ENCODE data around the gene P4HA2.

P4HA2 gene

GRCh38 chr5:132222649-132223038, 5.0 kb downstream of the P4HA2 start:
- DNase-seq, result no peak

DNA sequence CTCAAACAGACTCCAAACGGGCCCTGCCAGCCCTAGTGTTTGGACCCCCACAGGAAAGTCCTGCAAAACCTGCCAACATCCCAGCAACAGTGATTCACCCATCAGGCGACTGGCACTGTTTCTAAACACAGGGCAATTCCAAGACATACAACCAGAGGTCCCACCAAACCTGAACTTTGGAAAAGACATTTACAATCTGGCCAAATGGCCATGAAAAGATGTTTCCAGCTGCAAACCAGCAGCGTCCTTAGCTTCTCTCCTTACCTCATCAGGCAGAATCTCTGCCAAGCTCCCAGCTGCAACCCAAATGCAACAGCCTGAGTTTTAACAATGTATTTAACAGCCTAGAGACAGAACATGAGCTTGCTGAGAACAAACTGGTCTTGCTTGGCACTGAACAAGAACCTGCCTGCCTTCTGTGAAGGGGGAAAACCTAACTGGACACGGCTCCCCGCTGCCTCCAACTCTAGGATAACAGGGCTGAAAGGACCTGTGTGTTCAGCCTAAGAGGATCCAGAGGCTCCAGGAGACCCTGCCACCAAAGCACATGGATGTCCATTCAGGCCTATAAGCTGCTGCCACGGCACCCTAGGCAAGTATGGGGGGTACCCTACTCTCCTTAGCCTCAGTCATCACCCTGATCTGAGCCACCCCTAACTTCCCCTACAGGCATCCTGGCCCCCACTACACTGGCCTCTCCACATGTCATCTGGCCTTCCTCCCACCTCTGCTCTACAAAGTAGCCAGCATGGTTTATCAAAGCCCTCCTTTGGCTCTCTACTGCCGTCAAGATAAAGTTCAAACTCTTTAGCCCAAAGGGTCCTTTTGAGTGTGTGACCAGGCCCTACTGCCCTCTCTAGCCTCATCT, 5.6 kb downstream of the P4HA2 start:
- no peak for DNase-seq

DNA sequence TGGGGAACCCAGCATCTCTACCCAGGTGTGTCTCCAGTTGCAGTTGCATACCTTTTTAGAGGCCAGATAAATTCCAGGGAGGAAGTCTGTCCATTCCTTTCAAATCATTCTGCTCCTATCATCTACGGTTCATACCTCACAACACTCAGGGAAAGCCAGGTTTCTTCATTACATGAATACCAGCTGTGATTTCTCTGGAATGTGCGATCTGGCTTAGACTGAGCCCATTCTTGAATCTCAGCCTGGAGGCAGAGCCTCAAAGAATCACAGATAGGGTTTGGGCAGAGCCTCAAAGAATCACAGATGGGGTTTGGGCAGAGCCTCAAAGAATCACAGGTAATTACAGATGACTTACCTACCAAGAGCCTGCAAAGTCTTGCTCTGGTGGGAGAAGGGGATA, 7.2 kb downstream of the P4HA2 start:
- no peak for DNase-seq

DNA sequence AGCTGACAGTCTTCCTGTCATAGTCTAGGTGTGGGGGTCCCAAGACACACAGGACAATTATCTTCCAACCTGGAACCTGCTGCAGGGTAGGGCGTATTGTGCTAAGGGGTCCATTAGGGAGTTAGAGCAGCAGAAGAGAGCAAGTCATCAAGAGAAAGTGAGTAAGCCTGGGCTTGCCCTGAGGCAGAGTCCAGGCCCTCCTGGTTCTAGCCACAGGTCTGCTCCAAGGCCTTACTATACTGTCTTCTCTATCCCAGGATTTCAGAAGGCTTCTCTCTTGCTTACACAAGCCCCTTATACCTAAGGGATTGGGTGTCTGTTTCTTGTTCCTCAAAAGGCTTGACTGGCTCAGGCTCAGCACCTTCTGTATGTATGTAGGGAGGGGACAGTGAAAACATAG, 7.7 kb downstream of the P4HA2 start:
- no peak for DNase-seq

DNA sequence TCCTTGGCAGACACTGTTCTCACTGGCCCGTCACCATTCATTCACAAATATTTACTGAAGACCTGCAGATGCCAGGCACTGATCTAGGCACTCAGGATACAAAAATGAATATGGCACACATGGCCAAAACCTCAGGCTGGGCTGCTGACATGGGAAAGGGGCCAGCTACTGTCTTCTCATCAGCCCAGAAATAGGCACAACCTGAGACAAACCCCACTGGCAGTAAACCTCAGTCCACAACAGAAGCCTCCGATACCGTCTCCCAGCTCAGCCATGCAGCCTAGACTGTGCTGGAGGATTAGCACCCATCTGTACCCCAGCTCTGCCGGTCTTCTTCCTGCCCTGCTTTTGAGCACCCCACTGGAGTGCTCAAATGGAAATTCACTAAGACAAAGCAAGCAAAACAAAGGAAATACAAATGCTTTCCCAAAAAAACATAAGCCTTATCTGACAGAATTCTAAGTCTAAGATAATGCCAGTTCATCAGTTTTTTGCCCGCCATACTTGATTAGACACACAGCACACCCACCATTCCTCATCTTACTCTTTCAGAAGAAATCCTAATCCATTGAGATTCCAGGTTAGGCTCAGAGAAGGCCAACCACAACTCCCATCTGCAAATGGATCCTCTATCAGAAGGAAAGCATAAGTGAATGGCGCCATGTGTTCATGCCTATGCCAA, 8.2 kb downstream of the P4HA2 start:
- no peak for DNase-seq

GRCh38 chr5:132218321-132218720, 9.3 kb downstream of the P4HA2 start:
- no peak for DNase-seq

DNA sequence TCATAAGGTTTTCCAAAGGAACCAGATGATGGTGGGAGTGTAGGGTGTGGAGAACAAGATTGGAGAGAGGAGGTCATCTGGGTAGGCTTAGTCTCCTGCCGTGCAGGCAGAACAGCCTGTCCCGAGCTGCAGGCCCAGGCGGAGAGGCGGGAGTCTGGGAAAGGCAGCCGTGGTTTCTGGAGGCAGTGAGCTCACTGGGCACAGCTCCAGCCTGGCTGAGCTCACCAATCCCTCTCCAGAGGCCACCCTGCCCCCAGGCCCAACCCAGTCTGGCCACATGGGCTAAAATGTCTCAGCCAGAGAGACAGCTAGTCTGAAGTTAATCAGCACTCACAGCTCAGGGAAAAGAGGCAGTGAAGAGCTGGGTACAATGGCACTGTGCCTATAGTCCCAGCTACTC, 12.3 kb downstream of the P4HA2 start:
- DNase-seq, result no peak

GRCh38 chr5:132214491-132214890, 13.2 kb downstream of the P4HA2 start:
- no peak for DNase-seq

DNA sequence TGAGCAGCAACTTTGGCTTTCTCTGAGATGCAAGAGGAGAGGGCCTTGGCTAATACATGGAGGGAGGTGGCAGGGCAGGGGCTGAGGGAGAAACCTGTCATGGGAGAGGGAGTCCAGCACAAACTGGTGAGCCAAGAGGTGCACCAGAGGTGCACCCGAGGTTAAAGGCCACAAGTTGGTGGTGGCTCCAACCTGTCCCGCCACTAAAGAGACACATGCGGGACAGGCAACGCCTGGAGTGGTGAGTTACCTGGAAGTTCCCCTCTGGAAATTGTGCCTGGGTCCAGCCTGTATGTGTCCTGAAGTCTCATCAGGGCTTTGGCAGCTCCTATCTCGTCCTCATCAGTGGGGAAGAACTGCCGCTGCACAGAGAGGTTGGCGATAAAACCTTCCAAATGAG, 14.0 kb downstream of the P4HA2 start:
- DNase-seq, result no peak

DNA sequence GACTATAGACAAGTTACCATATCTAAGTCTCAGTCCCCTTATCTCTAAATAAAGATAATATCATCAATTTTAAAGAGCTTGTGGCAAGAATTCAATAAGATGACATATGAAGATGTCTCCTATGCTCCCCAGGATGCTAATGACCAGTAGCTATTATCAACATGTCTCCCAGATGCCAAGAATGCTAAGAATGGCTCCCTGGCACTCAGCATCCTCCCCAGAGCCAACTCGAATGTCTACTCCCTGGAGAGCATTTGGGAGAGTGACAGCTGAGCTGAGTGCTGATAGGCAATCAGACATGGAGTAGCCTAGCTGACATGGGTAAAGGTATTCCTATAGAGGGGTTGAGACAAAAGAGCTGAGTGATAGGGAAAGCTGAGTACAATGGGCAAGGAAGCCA, 15.9 kb downstream of the P4HA2 start:
- no peak for DNase-seq

GRCh38 chr5:132210944-132211343, 16.7 kb downstream of the P4HA2 start:
- no peak for DNase-seq

DNA sequence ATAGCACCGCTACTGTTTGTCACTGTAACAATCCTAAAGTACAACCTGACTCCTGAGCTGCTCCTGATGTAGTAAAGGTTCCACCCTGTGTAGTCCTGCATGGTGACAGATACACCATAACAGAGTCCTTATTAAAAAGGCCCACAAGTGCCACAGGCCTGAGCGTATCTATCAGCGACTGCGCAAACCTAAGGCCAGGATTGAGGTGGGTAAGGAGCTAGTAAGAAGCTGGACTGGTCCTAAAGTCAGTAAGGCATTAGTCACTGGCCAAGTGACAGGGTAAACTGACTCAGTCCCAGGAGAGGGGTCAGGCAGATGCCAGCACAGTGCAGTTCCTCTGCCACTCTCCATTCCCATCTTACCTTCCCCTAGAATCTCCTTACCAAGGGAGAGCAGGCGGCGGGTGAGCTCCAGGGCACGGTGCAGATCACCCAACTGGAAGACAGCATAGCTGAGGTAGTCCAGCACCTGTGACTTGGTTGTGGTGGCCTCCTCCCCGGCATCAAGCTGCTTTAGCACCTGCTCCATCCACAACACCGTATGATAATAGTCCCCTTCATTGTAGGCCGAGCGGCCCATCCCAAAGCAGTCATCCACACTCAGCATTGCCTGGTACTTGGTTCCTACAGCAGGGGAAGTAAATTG, 17.6 kb downstream of the P4HA2 start:
- DNase-seq, result peak; percentile 29

- DNase-seq, result no peak
Measured at GRCh38 chr5:132209131-132209530, 18.5 kb downstream of the P4HA2 start.

DNA sequence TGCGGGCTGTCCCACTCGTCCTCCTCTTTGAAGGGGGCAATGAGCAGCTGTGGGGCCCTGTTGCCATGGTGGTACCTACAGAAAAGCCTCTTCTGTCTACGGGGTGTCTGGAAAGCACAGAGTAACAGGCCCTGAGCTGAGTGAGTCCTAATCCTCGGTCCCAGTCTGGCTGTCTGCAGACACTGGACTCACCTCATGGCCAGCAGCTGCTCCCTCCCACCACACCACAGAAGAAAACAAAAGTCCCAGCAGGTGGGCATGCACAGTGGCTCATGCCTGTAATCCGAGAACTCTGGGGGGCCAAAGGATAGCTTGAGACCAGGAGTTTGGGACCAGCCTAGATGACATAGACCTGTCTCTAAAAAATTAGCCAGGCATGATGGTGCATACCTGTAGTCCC, 19.9 kb downstream of the P4HA2 start:
- peak; percentile 30 for DNase-seq

- DNase-seq, result no peak
Measured at GRCh38 chr5:132206782-132207181, 20.9 kb downstream of the P4HA2 start.

DNA sequence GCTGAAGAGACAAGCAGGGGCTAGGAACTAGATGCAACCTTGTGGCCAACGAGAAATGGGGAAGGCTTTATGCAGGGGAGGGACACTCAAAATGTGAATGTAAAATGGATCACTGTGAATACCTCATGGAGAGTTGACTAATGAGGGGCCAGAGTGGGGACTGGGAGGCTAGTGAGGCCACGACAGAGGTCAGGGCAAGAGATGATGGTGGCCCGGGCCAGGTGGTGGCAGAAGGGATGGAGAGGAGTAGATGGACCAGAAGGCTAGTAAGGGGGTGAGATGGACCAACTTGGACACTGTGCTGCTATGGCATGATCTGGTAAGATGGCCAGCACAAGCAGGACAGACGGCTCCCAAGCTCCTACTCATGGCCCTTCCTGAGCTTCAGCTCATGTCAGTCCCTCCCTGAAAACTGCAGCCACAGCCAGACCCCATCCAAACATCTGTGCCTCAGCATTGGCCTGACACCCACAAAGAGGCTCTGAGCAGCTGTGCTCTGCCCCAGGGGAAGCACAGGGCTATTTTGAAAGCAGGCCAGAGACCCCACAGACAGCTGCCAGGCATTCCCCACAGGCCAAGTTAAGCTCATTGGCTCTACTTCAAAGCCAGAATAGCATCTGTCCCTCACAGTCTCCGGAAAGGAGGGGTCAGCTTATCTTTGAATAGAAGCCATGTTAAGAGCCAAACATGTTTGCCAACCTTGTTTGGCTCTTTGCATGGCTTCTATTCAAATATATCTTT, 22.1 kb downstream of the P4HA2 start:
- peak; percentile 23 for DNase-seq

- peak; percentile 32 for DNase-seq
Measured at GRCh38 chr5:132204371-132205135, 23.1 kb downstream of the P4HA2 start.

DNA sequence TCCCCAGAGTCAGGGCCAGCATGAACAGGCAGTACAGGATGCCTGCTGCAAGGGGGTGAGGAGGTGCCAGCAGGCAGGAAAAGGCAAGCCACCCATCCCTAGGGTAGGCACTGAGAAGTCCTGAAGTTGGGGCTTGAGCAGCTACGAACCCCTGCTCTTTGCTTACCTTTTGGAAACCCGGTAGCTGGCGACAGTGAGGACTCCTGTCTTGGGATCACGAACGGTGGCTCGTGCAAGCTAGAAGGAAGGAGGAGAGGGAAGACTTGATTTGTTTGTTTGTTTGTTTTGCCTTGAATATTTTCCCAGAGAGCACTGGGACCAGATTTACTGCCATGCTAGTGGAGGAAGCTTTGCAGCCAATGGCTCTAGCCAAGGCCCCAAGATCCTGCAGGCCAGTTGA, 23.7 kb downstream of the P4HA2 start:
- peak; percentile 29 for DNase-seq

DNA sequence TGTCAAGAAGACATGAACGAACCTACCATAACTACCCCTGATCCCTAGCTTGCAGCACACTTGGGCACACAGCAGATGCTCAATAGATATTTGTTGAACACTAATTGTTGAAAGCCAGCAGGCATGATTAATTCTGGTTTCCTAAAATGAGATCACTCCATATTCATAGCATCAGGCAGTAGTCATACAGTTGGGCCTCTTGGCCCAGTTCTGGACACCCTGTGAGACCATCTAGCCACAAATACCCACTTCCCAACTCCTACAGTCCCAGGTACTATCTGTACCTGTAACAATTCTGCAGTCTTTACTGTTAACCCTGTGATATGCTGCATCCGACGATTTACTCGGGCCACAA, 24.2 kb downstream of the P4HA2 start:
- no peak for DNase-seq

GRCh38 chr5:132202711-132203463, 24.8 kb downstream of the P4HA2 start:
- DNase-seq, result peak; percentile 22

- DNase-seq, result peak; percentile 17
Measured at GRCh38 chr5:132199116-132199680, 28.5 kb downstream of the P4HA2 start.

Data from activated CD8-positive, alpha-beta memory T cell treated with anti-CD3 and anti-CD28 coated beads, Interleukin-2, amount 50 U/mL, for 48 hours (primary cell).